Fibroblast of skin of right quadriceps (primary cell): Measurements from ENCODE around the gene URM1.

Source experiments
- DNase-seq: peaks from one replicate; pipeline ENCODE4 v3.0.0-alpha.2; 2013

The URM1 gene

DNA sequence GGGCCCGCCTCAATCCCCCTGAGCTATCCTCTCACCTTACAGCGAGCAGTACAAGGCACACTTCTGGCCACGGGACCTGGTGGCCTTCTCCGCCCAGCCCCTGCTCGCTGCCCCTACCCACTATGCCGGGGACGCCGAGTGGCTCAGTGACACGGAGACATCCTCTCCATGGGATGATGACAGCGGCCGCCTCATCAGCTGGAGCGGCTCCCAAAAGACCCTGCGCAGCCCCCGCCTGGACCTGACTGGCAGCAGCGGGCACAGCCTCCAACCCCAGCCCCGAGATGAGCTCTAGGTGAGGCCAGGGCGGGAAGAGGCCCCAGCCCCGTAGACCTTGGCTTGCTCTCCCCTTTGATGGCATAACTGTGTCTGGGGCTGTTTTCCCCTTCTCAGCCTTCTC lies 64.4 kb downstream of the URM1 start:
- no peak for DNase-seq

DNA sequence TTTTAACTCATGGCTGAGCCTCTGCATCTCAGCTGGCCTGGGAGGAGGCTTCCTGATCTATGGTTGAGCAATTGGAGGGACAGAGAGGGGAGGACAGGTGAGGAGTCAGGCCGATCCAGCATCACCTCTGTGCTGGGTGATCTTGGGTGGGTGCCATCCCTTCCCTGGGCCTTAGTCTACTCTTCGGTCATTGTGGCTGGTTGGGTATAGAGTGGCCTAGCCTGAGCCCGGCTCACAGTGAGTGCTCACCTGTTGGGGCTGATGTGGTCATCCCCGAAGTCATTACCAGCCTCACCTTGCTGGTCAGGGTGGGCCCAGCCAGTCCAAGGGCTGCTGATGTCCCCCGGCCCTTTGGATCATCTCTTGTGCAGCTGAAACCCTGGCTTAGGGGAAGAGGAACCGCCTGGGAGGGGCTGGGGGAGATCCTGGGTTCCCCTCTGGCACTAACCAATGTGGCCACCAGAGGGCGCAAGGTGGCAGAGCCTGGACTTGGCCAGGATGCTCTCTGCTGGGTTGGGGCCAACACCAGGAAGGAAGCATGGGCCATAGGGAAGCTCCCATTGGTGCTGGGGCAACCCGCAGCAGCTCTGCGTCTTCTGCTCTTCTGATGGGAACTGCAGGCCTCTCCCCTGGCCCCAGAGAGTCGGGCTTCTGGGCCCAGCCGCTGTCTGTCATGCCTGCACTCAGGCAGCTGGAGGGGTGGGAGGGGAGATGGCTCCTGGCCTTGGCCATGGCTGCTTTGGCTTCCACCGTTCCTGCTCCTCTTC lies 67.4 kb downstream of the URM1 start:
- peak; percentile 77 for DNase-seq

DNA sequence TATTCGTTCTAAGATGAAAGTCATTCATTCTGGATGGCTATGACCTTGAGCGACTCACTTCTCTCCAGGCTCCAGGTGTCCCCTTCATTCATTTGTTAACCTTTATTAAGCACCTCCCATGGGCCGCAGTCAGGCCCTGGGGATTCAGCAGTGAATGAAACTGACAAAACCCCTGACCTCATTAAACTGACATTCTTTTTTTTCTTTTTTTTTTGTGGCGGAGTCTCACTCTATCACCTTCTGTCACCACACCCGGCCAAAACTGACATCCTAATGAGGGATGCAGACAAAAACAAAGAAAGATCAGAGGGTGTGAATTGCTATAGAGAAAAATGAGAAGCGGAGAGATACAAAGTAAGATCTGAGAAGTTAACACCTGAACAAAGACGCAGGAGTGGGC lies 68.1 kb downstream of the URM1 start:
- DNase-seq = no peak
